Right ventricle myocardium superior (tissue), 1 donor: ENCODE results near the gene GSK3A. TPM values are rescaled to one million over a fixed set of nuclear protein-coding genes. Genes with fewer than 3 reads are reported as not detected.
A peak's percentile ranks its signal among the peaks of the same experiment; 100 is the strongest.

Experiments used
- ATAC-seq: fragments of 200-7000 bp; cut with Tn5 transposase; one replicate; pipeline ENCODE4 v1.9.1; 2020; ENCODE audit warnings: mild to moderate bottlenecking; ENCODE audit not compliant: poor library complexity
- DNase-seq: peaks from one replicate; pipeline ENCODE4 v3.0.0-alpha.2; 2020
- intact Hi-C: fragments of 100-400 bp; cut with DNase I; formaldehyde crosslinking; loops from one replicate; pipeline ENCODE4 v1.11.2; 2022
- total RNA-seq: library from RNA; stranded (reverse); fragmentation: NEBNext Ultra II Directional; extraction: Animal tissue kit (Norgen Biotek cat#: 25700); gene quantifications from one replicate; pipeline ENCODE4 v1.2.1, GENCODE V29; 2021
- donor health status: DM: no; HTN: yes; CAD: no; lungs with severe emphysema.

GSK3A gene
- total RNA-seq, 1 donor from 2014 or later = 35.6 TPM

DNA sequence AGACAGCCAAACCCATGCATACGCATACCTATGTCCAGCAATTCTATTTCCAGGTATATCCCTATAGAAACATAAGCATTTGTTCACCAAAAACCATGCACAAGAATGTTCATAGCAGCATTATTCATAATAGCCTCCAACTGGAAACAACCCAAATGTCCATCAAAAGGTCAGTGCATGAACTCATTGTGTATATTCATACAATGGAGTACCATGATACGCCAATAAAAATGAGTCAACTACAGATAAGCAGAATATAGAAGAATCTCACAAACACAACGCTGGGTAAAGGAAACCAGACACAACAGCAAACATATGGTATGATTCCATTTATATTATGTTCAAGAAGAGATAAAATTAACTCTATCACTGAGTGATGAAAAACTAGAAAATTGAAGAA lies 48.7 kb downstream of the GSK3A start:
- ATAC-seq (no peak), DNase-seq (no peak)
- intact Hi-C loops = no loop called here

DNA sequence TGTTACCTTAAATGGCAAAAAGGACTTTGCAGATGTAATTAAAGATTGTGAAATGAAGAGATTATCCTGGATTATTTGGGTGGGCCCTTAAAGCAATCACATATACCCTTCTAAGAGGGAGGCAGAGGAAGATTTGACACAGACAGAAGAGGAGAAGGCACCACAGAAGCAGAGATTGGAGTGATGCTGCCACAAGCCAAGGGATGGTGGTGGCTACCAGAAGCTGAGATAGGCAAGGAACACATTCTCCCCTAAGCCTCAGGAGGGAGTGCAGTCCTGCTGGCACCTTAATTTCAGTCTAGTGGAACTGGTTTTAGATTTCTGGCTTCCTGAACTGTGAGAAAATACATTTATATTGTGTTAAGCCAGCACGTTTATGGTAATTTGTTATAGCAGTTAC lies 49.1 kb downstream of the GSK3A start:
- no peak for DNase-seq
- intact Hi-C loops = no loop called here
- ATAC-seq = no peak

DNA sequence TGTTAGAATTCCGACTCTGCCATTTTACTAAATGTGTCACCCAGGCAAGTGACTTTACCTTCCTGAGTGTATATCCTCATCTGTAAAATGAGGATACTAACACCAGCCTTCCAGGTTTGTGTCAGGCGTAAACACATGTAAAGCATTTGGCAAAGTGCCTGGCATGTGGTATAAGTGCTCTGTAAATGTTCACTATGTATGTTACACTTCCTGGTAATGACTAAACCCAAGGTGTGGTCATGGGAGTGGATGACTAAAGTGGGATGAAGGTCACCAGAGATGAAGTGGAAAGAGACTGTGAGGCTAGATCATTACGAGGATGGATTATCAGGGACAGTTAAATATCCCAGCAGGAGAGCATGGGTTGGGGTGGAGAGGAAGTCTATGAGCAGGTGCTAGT lies 50.5 kb downstream of the GSK3A start:
- intact Hi-C loops = no loop called here
- DNase-seq (no peak), ATAC-seq (no peak)

- DNase-seq (no peak), ATAC-seq (no peak)
- intact Hi-C loops = no loop called here
These were observed 51.1 kb downstream of the GSK3A start for GRCh38 chr19:42191330-42191729.

DNA sequence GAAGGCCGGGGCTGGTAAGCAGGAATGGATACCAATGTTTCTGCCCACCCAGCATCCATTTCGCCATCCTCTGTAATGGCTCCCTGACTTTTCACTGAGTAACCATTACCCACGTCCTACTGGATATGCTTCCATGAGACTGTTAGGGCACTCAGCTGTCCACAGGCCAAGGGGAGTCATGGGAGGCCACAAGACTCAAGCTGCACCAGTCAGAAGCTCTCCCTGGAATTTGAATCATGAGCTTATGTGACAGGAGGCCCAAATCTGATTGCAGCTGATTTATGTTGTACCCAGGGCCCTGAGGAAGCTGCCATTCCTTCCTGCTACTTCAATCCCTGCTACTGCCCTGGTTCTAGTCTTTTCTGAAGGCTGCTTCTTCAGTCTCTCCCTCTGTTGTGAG lies 53.3 kb downstream of the GSK3A start:
- DNase-seq = no peak
- ATAC-seq = no peak
- intact Hi-C loops = no loop called here

DNA sequence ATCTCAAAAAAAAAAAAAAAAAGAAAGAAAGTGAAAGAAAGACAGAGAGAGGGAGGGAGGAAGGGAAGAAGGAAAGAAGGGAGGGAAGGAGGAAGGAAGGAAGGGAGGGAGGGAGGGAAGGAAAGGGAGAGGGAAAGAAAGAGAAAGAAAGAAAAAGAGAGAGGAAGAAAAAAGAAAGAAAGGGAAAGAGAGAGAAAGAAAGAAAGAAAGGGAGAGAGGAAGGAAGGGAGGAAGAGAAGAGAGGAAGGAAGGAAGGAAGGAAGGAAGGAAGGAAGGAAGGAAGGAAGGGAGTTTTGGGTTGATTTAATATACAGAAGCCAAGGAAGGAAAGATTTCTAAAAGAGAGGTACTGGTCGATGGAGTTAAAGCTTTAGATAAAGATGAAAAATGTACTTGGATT lies 53.7 kb downstream of the GSK3A start:
- ATAC-seq (no peak), DNase-seq (no peak)
- intact Hi-C loops = no loop called here

DNA sequence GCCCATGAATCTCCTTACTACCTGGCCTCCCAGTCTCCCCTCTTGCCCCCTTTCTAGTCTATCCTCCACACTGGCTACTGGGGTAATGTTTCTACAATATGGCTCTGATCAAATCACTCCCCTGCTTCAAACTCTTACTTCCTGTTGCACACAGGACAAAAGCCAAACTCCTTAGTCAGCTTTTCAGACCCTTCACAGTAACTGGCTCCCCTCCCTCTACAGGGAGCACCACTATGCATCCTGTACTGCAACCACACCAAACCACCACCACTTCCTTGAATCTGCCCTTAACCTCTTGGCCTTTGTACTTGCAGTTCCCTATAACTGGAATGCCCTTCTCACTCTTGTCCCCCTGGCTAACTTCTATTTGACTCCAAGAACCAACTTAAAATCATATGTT lies 57.1 kb downstream of the GSK3A start:
- DNase-seq = no peak
- peak; percentile 66 for ATAC-seq
- intact Hi-C loops = loop anchor here (2.0 kb wide), 1 partner anchor 52 kb away; the partner anchor contains the start of gene POU2F2

DNA sequence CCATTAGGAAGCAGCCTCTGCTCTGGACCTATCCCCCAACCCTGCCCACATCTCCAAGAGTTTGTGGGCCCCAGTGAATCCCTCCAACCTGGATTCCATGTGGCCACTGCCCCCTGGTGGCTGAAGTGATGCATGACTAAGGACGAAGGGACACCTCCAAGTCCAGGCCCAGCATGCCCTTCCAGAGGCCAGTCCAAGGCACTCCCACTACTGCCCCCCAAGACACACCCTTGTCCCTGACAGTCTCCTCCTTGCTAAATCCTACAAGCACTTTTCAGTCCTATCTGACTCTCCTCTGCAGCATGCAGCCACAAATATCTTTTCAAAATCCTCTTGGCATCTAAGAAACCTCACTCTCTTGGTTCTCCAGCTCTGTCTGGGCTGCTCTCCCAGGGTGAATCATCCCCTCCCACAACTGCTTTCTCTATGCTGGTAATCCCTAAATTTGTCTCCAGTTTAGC lies 58.0 kb downstream of the GSK3A start:
- intact Hi-C loops = loop anchor here (2.0 kb wide), 1 partner anchor 52 kb away; the partner anchor contains the start of gene POU2F2
- peak; percentile 82 for DNase-seq

More for the DNA sequence above, 58.0 kb downstream of the GSK3A start:
- ATAC-seq = peak; percentile 76

Other genes starting within 250 kb of the GSK3A start
- 388 TPM for gene ATP1A3, start 248.4 kb downstream of the GSK3A start, total RNA-seq
- gene GRIK5, start 172.4 kb downstream of the GSK3A start, total RNA-seq = 4.0 TPM
- 8.4 TPM for gene ZNF574, start 166.4 kb downstream of the GSK3A start, total RNA-seq
- gene POU2F2, start 110.2 kb downstream of the GSK3A start, total RNA-seq = 0.91 TPM
- 14.8 TPM for gene DEDD2, start 24.9 kb downstream of the GSK3A start, total RNA-seq
- gene ZNF526, start 22.3 kb downstream of the GSK3A start, total RNA-seq = 5.4 TPM
- gene ERF, start 12.5 kb upstream of the GSK3A start, total RNA-seq = 42.1 TPM
- gene CIC, start 26.6 kb upstream of the GSK3A start, total RNA-seq = 33.6 TPM
- not detected for gene PRR19, start 59.5 kb upstream of the GSK3A start, total RNA-seq
- gene PAFAH1B3, start 60.0 kb upstream of the GSK3A start, total RNA-seq = 4.3 TPM
- 0.11 TPM for gene TMEM145, start 70.7 kb upstream of the GSK3A start, total RNA-seq
- 34.3 TPM for gene MEGF8, start 83.0 kb upstream of the GSK3A start, total RNA-seq
- gene CNFN, start 147.7 kb upstream of the GSK3A start, total RNA-seq = 1.1 TPM
- gene LIPE, start 184.8 kb upstream of the GSK3A start, total RNA-seq = 61.4 TPM
- not detected for gene CXCL17, start 200.3 kb upstream of the GSK3A start, total RNA-seq